HL-60/S4 (cell line): ENCODE results near the gene TRPV5.

ENCODE experiments used
- in situ Hi-C: fragments of 300-500 bp; cut with MboI; formaldehyde crosslinking; loops from 2 replicates; pipeline ENCODE4 v1.14.3; 2022; ENCODE audit warnings: low sequenced_read_pairs

TRPV5 gene

DNA sequence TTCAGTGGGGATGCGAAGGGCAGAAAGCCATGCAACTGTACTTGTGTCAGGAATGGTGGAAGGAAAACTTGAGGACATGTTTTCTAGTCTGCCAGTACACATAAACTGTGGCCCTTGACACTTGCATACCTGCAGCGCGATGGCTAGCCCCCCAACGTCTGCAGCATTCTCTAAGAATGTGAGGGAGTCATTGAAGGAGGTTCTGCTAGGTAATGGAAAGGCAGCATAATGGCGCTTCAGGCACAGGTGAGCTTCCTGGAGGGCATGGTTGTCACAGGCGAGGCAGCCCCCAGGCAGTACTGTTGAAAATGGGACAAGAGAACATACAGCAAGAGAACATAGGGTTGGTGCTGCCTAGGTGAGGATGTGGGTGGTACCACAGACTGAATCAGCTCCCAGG lies 9.2 kb upstream of the TRPV5 start:
- in situ Hi-C loops: no loop called here

DNA sequence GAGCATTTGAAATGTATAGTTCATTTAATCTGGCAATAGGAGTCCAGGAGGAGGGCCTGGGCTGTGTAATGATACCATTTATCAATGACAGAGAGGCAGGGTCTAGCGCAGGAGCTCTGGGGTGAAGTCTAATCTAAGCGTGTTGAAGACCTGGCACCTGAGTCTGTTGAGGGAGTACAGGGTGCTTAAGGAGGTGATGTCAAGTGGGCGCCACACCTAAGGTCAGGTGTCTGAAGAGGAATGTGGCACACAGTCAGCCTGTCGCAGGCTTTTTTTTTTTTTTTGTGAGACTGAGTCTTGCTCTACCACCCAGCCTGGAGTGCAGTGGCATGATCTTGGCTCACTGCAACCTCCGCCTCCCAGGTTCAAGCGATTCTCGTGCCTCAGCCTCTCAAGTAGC lies 8.0 kb upstream of the TRPV5 start:
- in situ Hi-C loops: no loop called here

DNA sequence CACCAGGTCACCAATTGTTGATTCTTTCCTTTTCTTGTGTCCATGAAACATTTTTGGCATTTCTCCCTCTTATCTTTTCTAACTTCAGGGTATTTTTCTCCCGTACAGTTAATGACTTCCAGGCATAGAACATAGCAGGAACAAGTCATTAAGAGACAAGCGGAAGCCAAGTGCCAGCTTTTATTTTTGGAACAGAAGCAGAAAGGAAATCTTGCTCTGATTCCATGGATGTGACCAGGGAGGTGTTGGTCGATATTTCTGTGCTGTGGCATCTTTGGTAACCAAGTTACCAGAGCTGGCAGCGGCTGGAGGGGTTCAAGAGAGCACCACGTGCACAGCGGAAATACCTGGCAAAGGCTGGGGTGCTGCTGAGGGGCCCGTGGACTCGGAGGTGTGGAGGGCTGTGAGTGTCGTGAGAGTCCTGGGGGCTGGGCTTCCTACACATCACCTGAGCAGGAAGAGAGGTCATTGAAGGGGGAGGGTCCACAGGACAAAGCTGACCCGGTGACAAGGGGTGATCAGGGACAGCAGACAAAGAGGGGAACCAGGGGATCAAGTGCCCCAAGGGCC lies 7.5 kb upstream of the TRPV5 start:
- in situ Hi-C loops: no loop called here

DNA sequence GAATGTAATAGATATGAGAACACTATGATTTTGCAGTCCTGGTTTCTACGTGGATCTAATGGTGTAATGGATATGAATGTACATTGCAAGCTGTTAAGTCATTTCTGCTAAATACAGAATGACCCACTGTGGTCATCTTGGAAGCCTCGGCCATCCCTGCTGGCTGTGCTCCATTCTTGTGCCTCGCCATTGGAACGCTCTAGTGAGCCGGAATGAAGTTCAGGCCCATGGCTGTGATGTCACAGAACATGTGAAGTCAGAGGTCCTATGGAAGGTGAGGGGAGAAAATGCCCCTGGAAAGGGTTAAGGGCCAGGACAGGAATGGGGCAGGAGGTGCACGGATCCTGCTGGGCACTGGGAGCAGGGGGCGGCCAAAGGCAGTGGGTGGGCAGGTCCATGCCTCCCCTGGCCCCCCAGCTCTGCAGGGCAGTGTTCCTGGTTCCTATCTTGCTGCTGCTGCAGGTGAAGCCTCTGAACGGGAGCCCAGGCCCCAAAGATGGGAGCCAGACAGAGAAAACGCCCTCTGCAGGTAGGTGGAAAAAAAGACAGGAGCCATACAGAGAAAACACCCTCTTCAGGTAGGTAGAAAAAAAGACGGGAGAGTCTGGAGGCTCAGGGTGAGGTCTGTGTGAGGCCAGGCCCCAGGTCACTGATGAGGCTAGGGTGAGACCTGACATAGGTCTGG lies 5.8 kb upstream of the TRPV5 start, which contains the start of gene LLCFC1:
LLCFC1 (plus strand) TSS at position 259 of the 685 bp plus-strand sequence; CDS start at position 397, 138 bp downstream.
- in situ Hi-C loops: no loop called here

DNA sequence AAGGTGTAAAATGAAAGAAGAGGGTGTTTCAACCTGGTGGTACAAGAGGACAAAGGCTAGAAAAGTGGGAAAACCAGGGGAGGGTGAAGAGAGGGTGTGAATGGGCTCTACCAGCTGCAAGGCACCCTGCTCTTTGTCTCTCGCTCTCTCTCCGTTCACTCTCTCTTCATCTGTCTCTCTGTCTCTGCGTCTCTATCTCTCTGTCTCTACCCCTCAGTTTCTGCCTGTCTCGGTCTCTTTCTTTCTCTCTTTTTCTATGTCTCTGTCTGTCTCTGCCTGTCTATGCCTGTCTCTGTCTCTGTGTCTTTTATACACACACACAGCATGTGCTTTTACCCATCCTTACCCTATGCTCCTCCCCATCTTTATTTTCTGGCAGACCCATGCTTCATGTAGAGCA lies 5.1 kb upstream of the TRPV5 start:
- in situ Hi-C loops: no loop called here

DNA sequence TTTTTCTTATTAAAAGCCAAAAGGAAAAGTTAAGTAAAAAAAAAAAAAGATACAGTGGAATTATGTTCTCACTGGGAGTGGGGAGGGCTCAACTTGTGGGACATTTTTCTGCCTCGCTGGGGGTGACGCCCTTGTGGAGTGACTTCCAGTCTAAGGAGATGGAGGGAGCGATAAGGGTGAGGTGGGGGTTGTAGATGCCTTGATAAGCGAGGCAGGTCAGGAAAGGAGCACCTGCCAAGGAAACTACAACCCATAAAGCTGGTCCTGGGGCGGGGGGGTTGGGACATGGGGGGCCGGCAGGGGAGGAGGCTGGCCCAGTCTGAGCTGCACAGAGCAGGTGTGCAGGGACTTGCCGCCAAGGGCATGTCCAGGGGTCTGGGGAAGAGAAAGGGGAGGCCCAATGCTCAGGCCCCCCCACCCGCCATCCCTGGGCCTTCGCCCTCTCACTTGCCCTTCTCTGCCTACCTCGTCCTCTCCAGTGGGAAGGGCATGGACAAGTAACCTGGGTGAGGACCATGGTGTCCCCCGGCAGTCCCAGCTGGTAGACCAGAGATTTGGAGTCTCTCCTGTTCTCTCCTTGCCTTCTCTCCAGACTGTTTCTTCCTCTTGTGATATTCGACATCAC lies 2.5 kb upstream of the TRPV5 start:
- in situ Hi-C loops: no loop called here

DNA sequence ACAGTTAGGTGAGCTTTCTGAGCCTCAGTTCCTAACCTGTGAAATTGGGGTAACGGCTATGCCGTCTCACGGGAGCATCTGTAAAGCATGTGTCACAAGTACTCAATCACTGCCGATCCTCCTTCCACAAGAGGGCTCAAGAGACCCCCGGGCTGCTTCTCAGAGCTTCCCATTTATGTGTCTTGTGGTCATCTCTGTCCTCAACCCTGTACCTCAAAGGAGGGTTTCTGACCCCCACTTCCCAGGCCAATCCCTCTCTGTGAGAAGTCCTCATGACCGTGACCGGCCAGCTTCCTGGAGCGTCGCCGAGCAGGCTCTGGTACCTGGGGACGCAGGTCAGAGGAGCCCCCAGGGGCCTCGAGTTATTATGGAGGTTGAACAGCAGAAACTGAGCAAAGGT lies 510 bp upstream of the TRPV5 start:
- in situ Hi-C loops: no loop called here

DNA sequence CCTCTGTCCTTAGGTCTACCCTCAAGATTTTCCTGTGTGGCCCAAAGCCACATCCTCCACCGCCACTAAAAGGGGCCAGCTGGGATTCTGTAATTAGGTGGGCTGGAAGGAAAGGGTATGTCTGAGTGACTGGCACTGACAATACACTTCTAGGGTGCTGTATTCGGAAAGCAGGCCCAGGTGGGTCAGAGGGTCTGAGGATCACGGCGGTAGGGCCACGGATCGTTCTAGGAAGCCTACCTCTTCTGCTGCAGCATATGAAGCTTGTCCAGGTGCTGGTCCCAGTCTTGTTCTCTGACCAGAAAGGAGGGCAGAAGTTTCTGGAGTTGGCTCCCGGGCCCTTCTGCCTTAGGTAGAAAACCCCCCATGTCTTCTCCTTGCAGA lies 462 bp downstream of the TRPV5 start:
- in situ Hi-C loops: no loop called here

DNA sequence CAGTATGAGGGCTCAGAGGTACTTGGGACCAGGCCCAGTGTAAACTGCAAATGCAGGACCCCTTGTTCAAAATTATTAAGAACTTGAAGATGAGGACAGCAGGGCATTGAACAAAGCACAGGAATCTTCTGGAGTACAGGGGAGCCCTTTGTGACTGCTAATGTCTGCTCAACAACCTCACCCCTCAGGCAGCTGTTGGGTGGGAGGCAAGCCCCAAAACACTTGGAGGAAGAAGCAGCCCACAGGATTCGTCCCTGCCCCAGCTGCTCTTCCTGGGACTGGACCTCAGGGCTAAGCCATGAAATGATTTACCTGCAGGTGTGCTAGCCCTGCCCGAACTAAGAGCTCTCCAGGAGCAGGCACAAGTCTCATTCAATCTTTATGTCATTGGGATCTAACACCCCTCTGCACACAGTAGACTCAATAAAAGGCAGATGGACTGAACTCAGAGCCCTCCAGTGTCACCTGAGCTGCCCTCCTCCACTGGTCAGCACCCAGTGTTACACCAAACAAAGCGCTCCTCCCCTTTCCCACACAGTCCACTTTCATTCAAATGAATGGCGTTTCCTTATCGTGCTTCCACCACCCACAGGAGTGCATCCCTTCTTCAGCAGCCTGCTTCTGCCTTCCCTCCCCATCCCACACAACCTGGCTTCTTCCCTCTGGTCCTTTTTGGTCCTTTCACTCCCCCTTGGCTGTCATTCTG lies 1.0 kb downstream of the TRPV5 start:
- in situ Hi-C loops: no loop called here

DNA sequence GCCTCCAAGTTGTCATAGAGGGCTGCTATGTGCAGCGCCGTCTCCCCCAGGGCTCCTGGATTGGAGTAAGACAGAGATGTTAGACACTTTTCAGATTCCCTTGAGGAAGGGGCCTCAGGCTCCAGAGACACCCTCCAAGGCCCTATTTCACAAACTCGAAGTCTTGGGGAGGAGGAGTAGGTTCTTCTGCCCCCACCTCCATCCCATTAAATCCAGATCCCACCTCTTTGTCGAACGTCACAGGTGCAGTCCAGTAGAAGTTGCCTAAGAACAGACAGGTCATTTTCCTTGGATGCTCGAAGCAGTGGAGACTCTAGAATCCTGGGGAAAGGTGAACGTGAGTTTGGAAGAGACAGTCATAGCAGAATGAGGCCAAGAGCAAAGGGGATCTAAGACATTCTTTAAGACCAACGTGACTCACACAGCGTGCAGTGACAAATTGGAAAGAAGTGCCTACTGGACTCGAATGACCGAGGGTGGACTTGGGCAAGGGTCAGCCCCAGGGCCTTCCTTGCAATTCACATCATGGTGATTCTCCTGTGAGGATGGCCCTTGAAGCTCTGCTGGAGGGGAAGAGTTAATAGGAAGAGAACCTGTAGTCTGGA lies 3.3 kb downstream of the TRPV5 start:
- in situ Hi-C loops: no loop called here

DNA sequence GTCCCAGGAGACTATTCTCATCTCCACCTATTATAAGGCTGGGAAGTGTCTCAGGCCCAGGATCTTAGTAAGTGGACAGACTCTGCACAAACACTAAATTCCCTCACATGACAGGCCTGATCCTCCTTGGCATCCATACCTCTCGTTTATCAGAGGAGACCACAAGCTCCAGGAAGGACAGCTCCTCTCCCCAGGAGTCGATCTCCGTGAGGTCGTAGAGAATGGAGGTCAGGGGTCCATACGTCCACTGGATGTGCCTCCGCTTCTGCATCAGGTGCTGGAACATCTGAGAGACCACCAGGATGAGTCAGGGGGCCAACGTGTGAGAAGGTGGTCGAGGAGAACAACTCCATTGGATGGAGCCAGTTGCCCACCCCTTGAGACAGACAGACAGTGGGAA lies 5.6 kb downstream of the TRPV5 start:
- in situ Hi-C loops: no loop called here

DNA sequence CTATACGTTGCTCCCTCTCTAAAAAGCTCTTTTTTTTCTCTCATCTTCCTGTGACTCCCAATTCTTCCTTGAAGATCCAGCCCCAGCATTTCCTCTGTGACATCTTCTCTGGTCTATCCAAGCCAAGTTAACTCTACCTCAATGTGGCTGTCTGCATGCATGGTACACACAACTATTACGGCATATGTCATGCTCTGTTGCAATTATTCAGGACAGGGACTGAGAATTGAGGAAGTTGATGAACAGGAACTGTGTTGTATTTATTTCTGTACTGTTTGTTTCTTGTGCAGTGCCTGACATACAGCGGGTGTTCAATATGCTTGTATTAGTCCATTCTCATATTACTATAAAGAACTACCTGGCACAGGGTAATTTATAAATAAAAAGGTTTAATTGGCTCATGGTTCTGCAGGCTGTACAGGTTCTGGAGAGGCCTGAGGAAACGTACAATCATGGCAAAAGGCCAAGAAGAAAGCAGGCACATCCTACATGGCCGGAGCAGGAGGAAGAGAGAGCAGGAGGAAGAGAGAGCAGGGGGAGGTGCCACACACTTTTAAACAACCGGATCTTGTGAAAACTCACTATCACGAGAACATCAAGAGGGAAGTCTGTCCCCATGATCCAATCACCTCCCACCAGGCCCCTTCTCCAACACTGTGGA lies 6.3 kb downstream of the TRPV5 start:
- in situ Hi-C loops: no loop called here

DNA sequence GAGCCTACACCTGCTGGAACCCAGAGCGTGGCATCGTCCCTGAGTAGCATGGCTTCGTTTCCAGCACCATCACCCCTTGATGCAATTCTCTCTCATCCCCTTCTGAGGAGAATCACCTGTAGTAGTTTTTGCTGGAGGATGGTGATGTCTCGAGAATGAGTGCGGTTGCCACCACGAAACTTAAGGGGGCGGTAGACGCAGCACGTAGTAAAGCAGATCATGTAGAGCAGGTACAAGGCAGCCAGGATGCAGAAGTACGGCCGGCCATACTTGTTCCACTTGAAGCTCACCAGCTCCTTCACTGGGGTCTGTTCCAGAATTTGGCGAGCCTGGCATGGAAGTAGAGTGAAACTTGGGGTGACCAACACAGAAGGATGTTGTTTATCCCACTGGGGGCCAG lies 8.1 kb downstream of the TRPV5 start:
- in situ Hi-C loops: no loop called here

DNA sequence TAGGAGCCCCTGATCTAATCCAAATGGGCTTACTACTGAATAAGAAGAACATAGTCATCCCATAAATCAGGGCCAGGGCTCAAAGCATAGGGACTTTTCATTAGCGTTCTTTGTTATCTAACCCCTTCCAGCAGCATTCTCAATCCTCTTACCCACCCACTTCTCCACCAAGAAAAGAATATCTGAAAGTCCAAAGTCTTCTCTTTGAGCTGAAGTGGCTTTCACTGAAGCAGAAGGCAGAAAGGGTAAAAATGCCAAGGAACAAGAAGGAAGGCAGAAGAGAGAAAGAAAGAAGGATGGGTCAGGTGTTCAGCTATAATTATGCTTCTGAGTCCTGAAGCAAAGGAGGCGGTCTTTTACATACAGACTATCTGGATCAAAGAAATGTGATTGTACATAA lies 10.2 kb downstream of the TRPV5 start:
- in situ Hi-C loops: no loop called here

DNA sequence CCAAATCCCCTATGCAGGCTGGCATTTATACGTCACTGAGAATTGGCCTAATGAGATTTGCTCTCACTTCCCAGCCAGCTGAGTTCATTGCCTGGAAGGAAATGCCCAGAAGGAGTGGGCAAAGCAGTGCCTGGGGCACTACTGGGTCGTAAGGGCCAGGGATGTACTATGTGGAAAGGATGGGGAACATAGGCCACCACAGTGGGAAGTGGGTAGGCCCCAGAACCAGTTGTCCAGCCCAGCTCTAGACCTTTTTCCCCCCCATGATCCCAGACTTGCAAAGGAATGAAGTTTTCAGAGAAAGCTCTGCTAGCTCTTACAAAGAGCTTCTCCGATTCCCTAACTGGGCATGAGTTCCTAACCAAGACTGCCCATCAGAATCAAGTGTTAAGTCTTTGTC lies 13.9 kb downstream of the TRPV5 start:
- in situ Hi-C loops: no loop called here

DNA sequence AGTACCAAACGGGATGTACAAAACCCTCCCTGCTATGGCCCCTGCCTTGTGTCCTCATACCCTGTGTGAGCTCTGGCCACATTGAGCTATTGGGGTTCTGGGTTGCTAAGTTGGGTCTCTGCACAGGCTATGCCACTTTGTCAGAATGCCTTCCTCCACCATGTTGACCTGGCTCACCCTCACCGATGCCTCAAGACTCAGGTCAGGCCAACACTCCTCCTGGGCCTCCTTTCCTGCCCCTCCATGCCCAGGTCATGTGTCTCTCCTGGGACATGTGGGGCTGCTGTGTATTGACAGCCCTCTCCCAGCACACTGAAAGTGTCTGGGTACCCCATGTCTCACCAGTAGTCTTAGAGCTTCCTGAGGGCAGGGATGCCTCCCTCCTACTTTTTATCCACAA lies 14.6 kb downstream of the TRPV5 start:
- in situ Hi-C loops: no loop called here

DNA sequence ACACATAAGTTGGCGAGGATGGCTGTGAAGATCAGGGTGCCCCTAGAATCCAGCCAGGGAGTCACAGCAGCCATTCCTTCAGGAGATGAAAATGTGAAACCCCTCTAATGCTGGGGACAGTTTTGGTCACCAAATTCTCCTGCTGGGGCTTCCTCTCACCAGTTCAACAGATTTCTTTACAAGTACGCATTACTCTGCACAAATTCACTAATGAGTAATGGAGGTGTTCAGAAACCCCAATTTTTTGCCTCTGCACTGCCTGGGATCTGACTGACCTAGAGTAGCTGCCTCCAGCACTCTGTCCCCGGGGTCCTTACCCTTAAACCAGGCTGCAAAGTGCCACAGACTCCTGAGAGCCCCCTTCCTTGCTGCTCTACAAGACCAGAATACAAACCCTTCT lies 16.1 kb downstream of the TRPV5 start:
- in situ Hi-C loops: no loop called here

DNA sequence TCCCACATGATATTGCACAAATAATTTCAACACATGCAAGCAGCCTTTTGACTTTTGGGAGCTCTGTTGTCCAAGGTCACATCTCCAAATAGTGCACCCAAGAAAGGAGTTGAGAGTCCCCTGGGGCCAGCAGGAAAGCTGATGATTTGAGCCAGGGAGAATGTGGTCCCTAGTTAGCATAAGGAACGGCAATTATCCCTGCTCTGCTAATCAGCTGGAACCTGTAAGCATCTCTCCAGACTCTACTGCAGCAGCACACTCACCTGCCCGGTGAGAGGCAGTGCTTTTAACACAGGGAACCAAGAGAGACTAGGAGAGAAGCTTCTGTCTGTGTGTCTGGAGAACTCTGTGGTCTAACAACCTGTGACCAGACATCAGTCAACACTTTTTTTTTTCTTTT lies 17.0 kb downstream of the TRPV5 start:
- in situ Hi-C loops: no loop called here

DNA sequence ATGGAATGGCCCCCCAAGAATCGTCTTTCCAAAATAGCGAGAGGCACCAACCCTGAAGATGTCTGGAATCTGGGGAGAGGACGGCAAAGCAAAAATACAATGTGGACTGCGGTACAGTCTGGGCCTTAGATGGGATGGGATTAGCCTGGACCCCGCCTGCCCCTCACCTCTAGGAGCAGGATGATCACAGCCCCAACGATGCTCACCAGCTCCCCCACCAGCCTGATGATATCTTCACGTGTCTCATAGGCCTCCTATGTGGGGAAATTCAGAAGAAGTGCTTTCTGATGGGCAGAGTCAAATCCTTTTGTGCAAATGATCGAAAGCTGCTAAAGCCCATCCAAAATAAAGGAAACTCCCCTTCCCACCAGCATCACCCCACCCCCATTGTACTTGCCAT lies 18.2 kb downstream of the TRPV5 start:
- in situ Hi-C loops: no loop called here

DNA sequence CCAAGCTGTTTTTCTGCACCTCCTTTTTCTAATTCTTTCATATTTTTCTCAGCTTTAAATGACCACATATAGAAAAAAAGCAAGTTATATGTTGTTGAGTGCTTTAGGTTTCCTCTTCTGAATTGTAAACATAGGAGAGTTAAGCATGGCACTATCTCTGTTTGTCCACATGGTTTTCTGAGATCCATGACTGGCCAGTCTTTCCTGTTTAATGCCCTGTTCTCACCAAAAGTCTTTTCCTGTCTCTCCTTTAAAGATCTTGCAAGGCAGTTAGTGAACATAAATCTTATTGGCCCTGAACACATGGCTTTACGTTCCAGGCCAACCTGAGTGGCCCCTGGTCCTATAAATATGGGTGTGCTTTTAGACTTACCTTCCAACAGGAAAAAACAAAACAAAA lies 19.4 kb downstream of the TRPV5 start:
- in situ Hi-C loops: no loop called here

DNA sequence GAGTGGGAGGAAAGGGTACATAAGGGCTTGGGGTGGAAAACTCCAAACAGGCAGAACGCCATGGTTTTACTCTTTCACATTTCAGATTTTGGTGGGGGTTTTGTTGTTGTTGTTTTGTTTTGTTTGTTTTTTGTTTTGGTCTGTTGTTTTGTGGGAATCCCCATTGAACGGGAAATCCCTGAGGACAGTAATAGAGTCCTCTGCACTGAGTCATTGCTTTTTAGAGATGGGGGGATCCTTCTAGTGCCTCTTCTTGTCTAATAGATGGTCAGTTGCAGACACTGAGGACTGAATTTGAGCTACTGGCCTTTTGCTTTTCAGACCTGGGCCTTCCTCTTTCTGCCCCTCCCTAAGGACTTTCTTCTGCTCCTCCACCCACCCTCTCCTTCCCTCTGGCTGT lies 20.0 kb downstream of the TRPV5 start:
- in situ Hi-C loops: no loop called here
